ENCODE data around the gene HADHA. TPM values are rescaled to one million over a fixed set of nuclear protein-coding genes. Genes with fewer than 3 reads are reported as not detected.

HADHA gene
- total RNA-seq, 1 experiment from 2014 or later = 101 TPM

- H3K9me2 ChIP-seq (ENCODE audit: insufficient read depth) = no peaks in the 10 kb centered on the region
- no peak overlapping the region for H3K4me2 ChIP-seq (ENCODE audit: low read length)
- ChIA-PET CTCF (no interaction called here), RAD21 (ENCODE audit: low non-redundant PET in 1 of 2, low total read pairs in 2 of 2, uncharacterized antibody in 2 of 2, unreplicated experiment in 2 of 2) (no interaction called here), POLR2A (no interaction called here)
- H3K79me2 ChIP-seq (ENCODE audit: insufficient read depth, low read length) = no peaks in the 10 kb centered on the region
- H3K9ac ChIP-seq (ENCODE audit: low read length) = no peak overlapping the region
- no peak for DNase-seq (ENCODE audit: low read depth, low spot score)
- H3K4me3 ChIP-seq (replicated peaks in 1 of 2; ENCODE audit: low read depth in 1 of 2, low read length in 2 of 2) = no peak overlapping the region
- TF ChIP-seq, protein P1, sequence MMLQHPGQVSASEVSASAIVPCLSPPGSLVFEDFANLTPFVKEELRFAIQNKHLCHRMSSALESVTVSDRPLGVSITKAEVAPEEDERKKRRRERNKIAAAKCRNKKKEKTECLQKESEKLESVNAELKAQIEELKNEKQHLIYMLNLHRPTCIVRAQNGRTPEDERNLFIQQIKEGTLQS (IDR thresholded peaks at IDR 0.05) = no peak
- TF ChIP-seq SIN3A (IDR thresholded peaks at IDR 0.05; ENCODE audit: low read depth) (no peak), CEBPB (IDR thresholded peaks at IDR 0.05; ENCODE audit: low read depth) (no peak)
- TF ChIP-seq, protein P2, sequence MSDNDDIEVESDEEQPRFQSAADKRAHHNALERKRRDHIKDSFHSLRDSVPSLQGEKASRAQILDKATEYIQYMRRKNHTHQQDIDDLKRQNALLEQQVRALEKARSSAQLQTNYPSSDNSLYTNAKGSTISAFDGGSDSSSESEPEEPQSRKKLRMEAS (IDR thresholded peaks at IDR 0.05) = no peak
- TF ChIP-seq, protein P3, sequence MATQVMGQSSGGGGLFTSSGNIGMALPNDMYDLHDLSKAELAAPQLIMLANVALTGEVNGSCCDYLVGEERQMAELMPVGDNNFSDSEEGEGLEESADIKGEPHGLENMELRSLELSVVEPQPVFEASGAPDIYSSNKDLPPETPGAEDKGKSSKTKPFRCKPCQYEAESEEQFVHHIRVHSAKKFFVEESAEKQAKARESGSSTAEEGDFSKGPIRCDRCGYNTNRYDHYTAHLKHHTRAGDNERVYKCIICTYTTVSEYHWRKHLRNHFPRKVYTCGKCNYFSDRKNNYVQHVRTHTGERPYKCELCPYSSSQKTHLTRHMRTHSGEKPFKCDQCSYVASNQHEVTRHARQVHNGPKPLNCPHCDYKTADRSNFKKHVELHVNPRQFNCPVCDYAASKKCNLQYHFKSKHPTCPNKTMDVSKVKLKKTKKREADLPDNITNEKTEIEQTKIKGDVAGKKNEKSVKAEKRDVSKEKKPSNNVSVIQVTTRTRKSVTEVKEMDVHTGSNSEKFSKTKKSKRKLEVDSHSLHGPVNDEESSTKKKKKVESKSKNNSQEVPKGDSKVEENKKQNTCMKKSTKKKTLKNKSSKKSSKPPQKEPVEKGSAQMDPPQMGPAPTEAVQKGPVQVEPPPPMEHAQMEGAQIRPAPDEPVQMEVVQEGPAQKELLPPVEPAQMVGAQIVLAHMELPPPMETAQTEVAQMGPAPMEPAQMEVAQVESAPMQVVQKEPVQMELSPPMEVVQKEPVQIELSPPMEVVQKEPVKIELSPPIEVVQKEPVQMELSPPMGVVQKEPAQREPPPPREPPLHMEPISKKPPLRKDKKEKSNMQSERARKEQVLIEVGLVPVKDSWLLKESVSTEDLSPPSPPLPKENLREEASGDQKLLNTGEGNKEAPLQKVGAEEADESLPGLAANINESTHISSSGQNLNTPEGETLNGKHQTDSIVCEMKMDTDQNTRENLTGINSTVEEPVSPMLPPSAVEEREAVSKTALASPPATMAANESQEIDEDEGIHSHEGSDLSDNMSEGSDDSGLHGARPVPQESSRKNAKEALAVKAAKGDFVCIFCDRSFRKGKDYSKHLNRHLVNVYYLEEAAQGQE (IDR thresholded peaks at IDR 0.05; ENCODE audit: low read depth) = no peak
- BruUV-seq (replicated peaks) = no TSS peak
- intact Hi-C loops (cut with micrococcal nuclease) = no loop called here
- H3K27me3 ChIP-seq (ENCODE audit: insufficient read depth, low read length) = no peaks in the 10 kb centered on the region
- no peaks in the 10 kb centered on the region for H4K20me1 ChIP-seq (ENCODE audit: insufficient read depth)
- H3K4me1 ChIP-seq (ENCODE audit: control insufficient read depth in 1 of 2, insufficient read depth in 2 of 2, low read length in 2 of 2) = peaks cover 0 to 9% of the 10 kb centered on the region in 2 experiments; a peak in 1 of 4 replicates
- no peak overlapping the region for H3K27ac ChIP-seq (ENCODE audit: low read depth, low read length)
- no peak overlapping the region for H2AFZ ChIP-seq (ENCODE audit: low read depth, low read length, poor library complexity, severe bottlenecking)
- no peak for ATAC-seq
- H3K36me3 ChIP-seq (ENCODE audit: control insufficient read depth in 1 of 2, insufficient read depth in 2 of 2, low read length in 2 of 2) = peaks cover 2 to 9% of the 10 kb centered on the region in 2 experiments; a peak in 2 of 4 replicates
- H3K9me3 ChIP-seq (ENCODE audit: control insufficient read depth in 1 of 2, insufficient read depth in 1 of 2, low read depth in 1 of 2, low read length in 2 of 2) = no peaks in the 10 kb centered on the region
Observed at GRCh38 chr2:26189123-26189522, 55.3 kb downstream of the HADHA start.

GRCh38 chr2:26187537-26188104 lies 56.8 kb downstream of the HADHA start:
- ATAC-seq (no peak), DNase-seq (ENCODE audit: low read depth, low spot score) (no peak)
- H3K9me3 ChIP-seq (ENCODE audit: control insufficient read depth in 1 of 2, insufficient read depth in 1 of 2, low read depth in 1 of 2, low read length in 2 of 2) = no peaks in the 10 kb centered on the region
- intact Hi-C loops (cut with micrococcal nuclease) = no loop called here
- BruUV-seq (replicated peaks) = no TSS peak
- H3K79me2 ChIP-seq (ENCODE audit: insufficient read depth, low read length) = no peaks in the 10 kb centered on the region
- H3K27me3 ChIP-seq (ENCODE audit: insufficient read depth, low read length) = no peaks in the 10 kb centered on the region
- ChIA-PET POLR2A (no interaction called here), RAD21 (ENCODE audit: low non-redundant PET in 1 of 2, low total read pairs in 2 of 2, uncharacterized antibody in 2 of 2, unreplicated experiment in 2 of 2) (no interaction called here), CTCF (no interaction called here)
- no peaks in the 10 kb centered on the region for H3K36me3 ChIP-seq (ENCODE audit: control insufficient read depth in 1 of 2, insufficient read depth in 2 of 2, low read length in 2 of 2)
- H3K27ac ChIP-seq (ENCODE audit: low read depth, low read length) = no peak overlapping the region
- no peak overlapping the region for H2AFZ ChIP-seq (ENCODE audit: low read depth, low read length, poor library complexity, severe bottlenecking)
- no peak overlapping the region for H3K4me3 ChIP-seq (replicated peaks in 1 of 2; ENCODE audit: low read depth in 1 of 2, low read length in 2 of 2)
- no peak overlapping the region for H3K9ac ChIP-seq (ENCODE audit: low read length)
- TF ChIP-seq EGR1 (IDR thresholded peaks at IDR 0.05; ENCODE audit: low read depth) = no peak
- H3K4me2 ChIP-seq (ENCODE audit: low read length) = no peak overlapping the region
- peaks cover 0 to 9% of the 10 kb centered on the region in 2 experiments; a peak in 1 of 4 replicates for H3K4me1 ChIP-seq (ENCODE audit: control insufficient read depth in 1 of 2, insufficient read depth in 2 of 2, low read length in 2 of 2)
- no peaks in the 10 kb centered on the region for H4K20me1 ChIP-seq (ENCODE audit: insufficient read depth)
- H3K9me2 ChIP-seq (ENCODE audit: insufficient read depth) = no peaks in the 10 kb centered on the region

Data from HCT116 (cell line).